ENCODE data around the gene PM20D1.
A peak's percentile ranks its signal among the peaks of the same experiment; 100 is the strongest.

DNA sequence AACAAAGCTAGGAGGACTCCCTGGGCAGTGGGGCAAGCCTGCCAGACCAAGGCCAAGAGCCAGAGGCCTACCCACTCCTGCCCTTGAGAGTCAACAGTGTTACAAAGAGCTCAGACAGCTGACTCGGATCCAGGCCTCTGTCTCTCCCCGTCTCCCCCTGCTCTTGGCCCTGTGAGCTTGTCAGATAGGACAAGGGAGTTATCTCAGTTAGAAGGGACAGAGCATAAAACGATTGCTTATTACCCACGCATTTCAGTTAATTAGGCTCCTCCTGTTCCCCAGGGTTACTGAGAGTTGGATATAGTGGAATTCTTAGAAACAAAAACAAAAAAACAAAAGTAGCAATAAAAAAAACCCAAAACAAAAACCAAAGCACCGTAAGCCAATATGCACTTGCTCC is 38.3 kb downstream of the PM20D1 start:
- peak; percentile 54 for TF ChIP-seq POLR2A (IDR thresholded peaks at IDR 0.05; ENCODE audit: low read length)
- TF ChIP-seq GATA1 (IDR thresholded peaks at IDR 0.05; ENCODE audit: low read depth, low read length), result no peak

Measured in erythroblast (primary cell).